ENCODE results near the gene AIFM1. TPM values are rescaled to one million over a fixed set of nuclear protein-coding genes. Genes with fewer than 3 reads are reported as not detected.

The AIFM1 gene
- 24.9 and 26.3 TPM in 2 replicates for total RNA-seq

DNA sequence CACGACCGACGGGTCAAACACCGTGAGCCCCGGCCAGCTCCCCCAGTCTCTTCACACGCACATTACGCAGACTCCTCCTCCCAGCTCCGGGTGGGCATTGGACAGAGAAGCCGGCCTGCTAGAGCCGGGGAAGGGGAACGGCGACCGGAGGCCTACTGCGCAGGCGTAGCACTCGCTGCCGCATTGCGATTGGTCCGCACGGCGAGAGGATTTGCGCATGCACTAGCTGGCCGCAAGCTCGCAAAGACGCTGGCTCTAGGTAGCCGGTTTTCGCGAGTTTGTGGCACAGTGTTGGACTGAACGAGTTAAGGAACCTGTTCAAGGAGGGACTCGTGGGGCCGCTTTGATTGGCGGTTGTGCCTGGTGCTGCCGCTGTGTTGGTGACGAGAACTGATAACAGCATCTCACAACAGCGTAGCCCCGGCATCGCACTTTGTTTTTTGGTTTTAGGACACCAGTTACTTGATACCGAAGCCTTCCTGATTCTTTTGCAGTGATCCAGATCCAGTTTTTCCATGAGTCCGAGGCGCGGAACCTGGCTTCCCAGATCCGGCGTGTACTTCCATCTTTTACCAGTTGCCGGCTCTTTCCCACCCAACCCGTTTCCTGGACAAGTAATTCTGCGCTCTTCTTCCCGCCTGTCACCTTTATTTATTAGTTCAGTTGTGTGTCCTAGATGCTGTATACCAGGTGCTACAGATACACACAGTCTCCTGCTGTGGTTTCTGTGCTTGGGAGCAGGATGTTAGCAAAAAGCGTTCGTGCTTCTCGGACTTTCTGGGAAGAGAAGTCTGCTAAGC is at the start of gene AIFM1:
AIFM1 (minus strand) TSS at position 139 of the 800 bp plus-strand sequence. CDS start 185 bp downstream, outside the sequence.

DNA sequence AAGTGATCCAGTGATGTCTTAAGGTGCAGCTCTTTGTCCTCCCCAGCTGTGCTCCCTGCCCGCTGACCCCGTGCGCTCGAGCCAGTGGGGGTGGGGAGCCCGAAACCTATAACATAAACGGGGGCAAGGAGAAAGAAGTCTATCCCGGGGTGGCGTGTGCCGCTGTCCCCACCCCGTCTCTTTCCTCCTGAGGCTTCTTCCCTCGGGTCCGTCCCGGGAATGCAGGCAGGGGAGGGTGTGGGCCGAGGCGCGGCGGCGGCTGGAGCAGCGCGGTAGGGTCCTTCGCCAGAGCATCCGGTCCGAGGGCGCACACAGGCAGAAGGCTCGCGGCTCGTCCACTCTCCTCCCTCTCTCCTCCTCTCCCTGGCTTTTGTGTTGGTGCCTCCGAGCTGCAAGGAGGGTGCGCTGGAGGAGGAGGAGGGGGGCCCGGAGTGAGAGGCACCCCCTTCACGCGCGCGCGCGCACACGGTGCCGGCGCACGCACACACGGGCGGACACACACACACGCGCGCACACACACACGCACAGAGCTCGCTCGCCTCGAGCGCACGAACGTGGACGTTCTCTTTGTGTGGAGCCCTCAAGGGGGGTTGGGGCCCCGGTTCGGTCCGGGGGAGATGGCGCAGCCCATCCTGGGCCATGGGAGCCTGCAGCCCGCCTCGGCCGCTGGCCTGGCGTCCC is 5.9 kb upstream of the AIFM1 start, which contains the start of gene RAB33A:
RAB33A (plus strand) TSS at position 517 of the 681 bp plus-strand sequence; CDS start at position 618, 101 bp downstream.

DNA sequence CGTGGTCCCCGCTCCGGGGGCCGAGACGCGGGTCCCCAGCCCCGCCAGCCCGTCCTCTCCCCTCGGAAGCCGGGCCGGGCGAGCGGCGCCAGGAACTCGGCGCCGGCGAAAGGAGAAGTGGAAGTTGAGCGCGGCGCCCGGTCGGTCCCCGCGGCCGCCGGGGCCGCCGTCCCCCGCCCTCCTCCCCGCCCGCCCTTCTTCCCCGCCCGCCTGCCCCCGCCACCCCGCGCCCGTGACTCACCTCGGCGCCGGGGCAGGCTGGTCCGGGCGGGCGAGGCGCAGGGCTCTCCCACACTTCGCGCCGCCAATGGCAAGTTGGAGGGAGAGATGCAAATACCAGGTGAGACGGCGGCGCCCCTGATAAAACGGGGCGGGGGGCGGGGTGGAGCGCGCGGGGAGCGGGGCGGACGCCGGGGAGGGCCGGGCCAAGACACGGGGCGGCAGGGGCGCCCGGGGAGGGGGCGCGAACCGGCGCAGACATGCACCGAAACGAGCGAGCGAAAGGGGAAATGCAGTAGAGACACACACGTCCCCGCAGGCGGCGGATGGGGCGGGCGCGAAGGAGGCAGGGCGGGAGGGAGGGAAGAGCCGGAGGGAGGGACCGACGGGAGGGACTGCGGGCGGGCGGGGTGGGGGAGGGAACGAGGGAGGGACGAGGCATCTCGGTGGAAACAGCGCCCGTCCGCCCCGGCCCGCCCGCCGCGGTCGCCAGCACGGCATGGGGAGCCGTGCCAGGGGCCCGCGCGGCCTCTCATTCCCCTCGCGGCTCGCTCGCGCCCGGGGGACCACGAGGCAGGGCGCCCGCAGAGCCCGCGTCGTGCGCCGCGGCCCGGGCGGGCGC is 55.0 kb downstream of the AIFM1 start, which contains the start of gene ELF4:
ELF4 (minus strand) TSS at position 119 of the 841 bp plus-strand sequence. CDS start 29,167 bp downstream, outside the sequence.

Other genes starting within 250 kb of the AIFM1 start
- gene BCORL1, start 183.2 kb downstream of the AIFM1 start, total RNA-seq, result 1.3 and 3.4 TPM in 2 replicates
- gene ELF4, start 55.3 kb downstream of the AIFM1 start, total RNA-seq, result 12.2 and 14.3 TPM in 2 replicates
- 0.63 and 1.2 TPM in 2 replicates for gene RAB33A, start 6.1 kb upstream of the AIFM1 start, total RNA-seq
- gene ZNF280C, start 103.1 kb upstream of the AIFM1 start, total RNA-seq, result 2.0 and 2.2 TPM in 2 replicates
- gene SLC25A14, start 174.1 kb upstream of the AIFM1 start, total RNA-seq, result 9.3 and 10.4 TPM in 2 replicates
- not detected in 2 replicates for gene GPR119, start 219.8 kb upstream of the AIFM1 start, total RNA-seq
- 30.1 and 33.5 TPM in 2 replicates for gene RBMX2, start 236.1 kb upstream of the AIFM1 start, total RNA-seq